Measurements from ENCODE around the gene DVL1.

DVL1 gene

DNA sequence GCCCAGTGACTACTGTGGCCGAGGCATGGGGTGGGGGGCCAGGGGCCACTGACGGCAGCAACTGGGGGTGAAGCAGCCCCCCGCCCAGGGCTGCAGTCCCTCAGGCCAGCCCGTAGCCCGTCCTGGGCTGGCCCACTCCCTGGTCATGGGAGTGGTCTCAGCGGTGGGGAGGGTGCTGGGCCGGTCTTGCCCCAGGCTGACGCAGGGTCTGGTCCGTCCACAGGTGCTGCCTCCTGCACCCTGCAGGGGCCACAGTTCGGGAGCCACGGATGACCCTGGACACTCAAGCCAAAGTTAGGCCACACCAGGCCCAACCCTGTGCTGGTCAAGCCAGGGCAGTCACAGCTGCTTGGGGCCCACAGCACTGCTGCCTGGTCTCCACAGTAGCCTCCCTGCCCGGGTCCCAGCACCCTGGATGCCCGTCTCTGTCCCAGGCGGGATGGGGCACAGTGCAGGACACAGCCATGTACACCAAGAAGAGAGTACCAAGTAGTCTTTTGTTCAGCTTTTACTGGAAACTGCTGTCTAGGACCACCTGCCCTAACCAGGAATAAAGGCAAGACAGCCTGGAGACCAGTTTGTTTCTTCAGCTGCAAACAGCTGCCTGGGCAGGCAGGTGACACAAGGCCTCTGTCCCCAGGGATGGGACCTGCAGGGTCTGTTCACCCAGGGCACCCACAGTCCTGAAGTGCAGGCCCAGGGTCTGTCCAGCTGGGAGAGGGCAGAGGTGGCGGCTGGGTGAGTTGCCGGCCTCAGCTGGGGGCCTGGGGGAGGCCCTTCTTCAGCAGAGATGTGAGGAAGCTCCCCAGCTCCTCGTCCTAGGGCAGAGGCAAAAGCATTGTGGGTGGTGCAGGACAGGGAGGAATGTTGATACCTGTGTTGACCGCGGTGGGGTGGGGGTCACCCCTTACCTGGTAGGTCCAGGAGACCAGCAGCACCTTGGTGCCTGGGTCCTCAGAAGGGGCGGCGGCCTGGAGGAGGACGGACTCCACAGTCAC is 37.8 kb downstream of the DVL1 start:
- DNase-seq (ENCODE audit: low spot score), result no peak

DNA sequence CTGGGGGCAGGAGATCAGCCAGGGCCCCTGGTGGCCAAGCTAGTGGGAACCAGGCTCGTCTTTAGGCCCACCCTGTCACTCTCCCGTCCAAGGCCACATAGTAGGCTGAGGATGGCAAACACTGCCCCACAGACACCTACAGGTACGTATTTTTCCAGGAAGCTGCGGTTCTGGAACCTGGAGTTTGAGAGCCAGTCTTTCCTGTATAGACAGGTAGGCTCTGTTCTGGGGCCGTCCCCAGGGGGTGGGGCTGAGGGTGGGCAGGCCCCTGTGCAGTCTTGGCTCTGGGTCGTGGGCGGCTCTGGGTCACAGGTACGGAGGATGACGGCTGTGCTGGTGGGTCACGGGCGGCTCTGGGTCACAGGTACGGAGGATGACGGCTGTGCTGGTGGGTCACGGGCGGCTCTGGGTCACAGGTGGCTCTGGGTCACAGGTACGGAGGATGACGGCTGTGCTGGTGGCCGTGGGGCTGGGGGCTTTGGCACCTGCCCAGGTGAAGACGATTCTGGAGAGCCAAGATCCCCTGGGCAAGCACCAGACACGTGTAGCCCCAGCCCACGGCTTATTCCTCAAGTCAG is 38.7 kb downstream of the DVL1 start:
- DNase-seq (ENCODE audit: low spot score), result no peak

DNA sequence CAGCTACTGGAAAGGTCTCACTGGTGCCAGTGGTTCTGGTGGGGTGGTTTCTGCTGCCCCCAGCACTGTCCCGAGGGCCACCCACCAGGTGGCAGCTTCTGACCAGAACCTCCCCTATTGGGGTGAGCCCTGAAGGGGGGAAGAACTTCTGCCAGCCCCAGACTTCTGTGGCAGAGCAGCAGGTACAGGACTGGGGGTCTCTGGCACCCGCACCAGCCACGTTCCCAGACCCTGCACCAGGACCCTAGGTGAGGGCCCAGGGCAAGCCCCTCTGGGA is 39.2 kb downstream of the DVL1 start:
- no peak for DNase-seq (ENCODE audit: low spot score)

DNA sequence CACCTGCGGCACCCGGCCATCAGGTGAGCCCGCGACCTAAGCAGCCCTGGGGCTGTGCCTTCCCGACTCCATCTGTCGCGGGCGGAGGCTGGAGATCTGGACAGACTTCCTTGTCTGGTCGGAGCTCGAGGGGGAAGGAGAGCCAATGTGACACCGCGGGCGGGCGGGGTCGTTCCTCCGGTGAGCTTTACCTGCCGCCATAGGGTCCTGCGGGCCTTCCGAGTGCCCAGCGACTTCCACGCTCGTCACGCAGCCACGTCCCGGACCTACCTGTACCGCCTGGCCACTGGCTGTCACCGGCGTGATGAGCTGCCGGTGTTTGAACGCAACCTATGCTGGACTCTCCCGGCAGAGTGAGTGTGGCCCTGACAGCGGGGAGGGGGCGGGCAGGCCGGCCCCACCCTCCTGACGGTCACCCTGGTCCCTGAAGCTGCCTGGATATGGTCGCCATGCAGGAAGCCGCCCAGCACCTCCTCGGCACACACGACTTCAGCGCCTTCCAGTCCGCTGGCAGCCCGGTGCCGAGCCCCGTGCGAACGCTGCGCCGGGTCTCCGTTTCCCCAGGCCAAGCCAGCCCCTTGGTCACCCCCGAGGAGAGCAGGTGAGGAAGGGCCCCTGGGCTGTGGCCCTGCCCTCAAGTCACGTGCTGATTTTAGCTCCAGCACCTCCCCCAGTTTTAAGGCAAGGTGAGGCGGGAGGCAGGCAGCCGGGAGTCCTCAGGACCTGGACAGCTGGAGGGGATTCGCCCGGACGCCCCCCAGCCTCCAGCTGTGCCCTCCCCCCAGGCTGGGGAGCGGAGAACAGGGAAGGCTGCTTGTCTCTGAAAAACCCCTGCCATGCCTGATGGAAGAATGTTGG is 39.7 kb downstream of the DVL1 start:
- no peak for DNase-seq (ENCODE audit: low spot score)

DNA sequence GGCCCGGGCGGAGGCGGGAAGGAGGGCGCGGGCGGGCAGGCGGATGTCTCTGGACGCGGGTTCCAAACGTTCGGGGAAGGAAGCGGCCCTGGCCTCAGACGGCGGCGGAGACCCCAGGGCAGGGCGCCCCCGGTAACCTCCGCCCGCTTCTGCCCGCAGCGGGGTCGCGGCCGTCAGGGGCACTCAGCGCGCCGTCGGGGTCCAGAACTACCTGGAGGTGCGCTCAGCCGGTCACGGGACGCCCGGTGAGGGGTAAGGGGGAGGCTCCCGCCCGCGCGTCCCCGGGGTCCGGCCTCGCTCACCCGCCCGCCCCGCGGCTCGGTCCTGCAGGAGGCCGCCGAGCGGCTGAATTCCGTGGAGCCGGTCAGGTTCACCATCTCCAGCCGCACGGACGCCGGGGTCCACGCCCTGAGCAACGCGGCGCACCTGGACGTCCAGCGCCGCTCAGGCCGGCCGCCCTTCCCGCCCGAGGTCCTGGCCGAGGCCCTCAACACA is 40.4 kb downstream of the DVL1 start:
- no peak for DNase-seq (ENCODE audit: low spot score)

DNA sequence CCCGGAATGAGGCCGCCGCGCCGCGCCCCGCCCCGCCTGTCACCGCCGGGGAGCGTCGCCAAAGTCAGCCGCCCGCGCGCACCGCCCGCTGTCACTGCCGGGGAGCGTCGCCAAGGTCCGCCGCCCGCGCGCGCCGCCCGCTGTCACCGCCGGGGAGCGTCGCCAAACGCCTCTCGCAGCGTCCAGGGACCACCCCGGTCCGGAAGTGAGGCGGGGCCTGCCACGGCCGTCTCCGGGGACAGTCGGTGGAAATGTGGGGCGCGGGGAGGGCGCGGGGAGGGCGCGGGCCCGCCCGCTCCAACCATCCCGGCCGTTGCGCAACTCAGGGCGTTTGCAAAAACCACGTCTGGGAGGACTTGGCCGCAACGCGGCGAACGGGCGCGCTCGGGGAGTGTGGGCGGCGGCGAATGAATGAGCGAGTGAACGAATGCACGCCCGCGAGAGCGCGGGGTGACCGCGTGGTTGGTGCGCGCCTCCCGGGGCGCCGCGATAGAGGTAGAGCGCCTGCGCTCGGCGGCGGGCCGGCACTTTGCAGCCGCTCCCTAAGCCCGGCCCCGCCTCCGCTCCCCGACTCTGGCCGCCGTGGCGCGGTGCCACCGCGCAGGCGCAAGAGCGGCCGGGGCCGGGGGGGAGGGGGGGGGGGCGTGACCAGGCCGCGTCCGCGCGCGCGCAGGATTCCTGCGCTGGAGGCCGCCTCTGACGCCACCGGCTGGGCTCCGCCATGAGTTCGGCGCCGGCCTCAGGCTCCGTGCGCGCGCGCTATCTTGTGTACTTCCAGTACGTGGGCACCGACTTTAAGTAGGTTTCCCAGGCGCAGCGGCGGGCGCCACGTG is 41.1 kb downstream of the DVL1 start, which contains the start of the genes ACAP3 and PUSL1:
Gene ACAP3, minus strand, starts transcription at position 8 of the 833 bp plus-strand sequence. CDS start 115 bp downstream, outside the sequence.
Gene PUSL1, plus strand, starts transcription at position 675 of the 833 bp plus-strand sequence. Its CDS starts 47 bp downstream, at position 722.
- peak; percentile 92 for DNase-seq (ENCODE audit: low spot score)

DNA sequence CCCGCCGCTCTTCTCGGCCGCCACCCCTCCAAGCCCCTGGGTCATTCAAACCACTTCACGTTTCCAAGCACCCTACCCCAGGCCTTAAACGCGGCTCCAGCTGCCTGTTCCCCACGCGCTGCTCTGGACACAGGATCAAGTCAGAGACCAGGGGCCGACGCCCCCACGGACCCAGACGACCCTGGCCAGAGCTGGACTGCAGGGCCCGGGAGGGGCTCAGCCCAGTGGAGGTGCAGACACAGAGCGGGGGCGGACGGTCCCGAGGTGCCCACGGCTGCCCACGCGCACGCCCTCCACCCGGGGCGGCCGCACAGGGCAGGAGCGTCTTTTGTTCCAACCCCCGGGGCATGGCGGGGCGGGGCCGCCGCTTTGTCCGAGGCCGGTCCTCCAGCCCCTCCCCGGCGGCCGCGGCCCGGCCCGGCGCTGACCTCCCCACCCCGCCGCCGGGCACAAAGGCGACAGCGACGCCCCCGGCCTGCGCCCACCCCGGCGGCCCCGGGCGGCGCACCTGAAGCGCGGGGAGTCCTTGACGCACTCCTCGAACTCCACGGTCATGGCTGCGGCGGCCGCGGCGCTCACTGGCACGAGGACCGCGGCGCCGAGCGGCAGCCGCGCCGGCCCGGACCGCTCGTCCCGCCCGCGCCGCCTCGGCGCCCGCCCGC is 41.8 kb downstream of the DVL1 start:
- DNase-seq (ENCODE audit: low spot score), result no peak

DNA sequence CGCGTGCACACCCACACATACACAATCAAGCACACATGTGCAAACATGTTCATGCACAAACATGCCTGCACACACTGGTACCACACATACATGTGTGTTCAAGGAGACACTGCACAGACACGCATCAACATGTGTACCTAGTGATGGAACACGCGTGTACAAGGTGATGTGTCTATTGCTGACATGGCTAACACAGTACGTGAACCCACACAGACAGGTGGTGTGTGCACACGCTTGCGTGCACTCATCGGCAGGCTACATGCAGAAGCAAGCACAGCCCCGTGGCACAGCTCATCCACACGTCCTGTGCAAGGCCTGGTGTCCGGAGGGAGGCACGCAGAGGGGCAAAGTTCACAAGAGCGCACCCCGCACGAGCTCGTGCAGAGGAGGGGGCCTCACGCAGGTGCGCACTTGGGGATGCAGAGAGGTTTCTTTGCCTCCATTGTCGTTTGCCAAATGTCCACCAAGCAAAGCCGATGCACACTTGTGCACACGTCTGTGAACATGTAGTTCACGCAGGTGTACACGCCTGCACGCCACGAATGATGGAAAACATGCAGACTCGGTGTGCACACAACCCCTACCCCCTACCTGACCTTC is 42.5 kb downstream of the DVL1 start:
- peak; percentile 57 for DNase-seq (ENCODE audit: low spot score)

DNA sequence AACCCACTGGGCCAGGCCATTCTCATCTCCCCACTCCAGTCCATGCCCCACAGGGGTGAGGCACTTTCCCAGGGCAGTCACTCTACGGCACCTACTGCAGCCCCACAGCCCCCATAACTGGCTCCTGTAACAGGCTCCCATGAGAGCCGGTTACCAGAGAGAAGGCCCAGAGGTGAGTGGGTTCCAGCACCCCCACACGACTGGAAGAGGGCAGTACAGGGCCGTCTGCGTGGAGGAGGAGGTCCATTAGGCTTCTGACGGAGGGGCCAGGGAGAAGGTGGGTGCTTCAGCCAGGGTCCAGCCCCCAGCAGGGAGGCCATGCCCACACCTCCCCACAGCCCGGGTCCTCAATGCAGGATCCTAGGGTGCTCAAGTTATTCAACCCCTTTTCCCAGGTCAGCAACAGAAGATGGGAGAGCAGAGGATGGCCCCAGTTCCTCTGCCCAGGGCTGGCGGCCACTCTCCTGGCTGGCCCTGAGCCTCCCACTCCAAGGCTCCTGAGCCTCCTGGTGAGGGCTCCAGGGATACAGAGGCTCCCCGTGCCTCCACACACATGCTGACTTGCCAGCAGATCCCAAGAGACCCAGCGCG is 43.1 kb downstream of the DVL1 start:
- DNase-seq (ENCODE audit: low spot score), result no peak

DNA sequence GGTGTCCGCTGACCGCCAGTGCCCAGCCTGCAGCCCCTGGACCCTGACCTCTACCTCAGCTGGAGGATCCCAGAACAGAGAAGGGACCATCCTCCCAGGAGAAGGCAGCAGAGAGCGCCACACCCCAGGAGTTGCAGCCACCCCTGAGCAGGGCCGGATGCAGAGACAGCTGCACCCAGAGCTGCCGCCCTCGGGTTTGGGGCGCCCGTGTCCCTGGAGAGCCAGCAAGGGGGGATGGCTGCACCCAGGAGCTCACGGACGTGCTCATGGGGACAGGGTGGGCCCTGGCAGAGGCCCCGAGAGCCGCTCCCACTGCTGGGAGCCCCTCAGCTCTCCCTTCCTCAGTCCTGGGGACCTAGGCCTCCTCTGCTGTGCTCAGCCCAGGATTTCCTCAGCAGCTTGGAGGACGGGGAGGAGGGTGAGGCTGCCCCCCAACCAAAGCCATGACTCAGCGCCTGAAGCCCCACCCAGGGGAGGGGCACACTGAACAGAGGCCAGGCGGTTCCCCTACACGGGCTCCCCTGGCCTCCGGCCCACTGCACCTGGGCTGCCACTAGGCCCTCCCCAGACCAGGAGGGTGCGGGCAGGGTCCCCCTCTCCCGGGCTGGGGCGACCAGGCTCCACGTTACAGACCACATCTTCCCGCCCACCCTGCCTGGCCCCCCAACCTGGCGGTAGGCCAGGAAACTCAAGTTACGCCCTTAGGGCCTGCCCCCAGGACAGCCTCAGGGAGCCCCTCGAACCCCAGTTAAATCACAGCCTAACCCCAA is 43.7 kb downstream of the DVL1 start:
- DNase-seq (ENCODE audit: low spot score), result no peak

DNA sequence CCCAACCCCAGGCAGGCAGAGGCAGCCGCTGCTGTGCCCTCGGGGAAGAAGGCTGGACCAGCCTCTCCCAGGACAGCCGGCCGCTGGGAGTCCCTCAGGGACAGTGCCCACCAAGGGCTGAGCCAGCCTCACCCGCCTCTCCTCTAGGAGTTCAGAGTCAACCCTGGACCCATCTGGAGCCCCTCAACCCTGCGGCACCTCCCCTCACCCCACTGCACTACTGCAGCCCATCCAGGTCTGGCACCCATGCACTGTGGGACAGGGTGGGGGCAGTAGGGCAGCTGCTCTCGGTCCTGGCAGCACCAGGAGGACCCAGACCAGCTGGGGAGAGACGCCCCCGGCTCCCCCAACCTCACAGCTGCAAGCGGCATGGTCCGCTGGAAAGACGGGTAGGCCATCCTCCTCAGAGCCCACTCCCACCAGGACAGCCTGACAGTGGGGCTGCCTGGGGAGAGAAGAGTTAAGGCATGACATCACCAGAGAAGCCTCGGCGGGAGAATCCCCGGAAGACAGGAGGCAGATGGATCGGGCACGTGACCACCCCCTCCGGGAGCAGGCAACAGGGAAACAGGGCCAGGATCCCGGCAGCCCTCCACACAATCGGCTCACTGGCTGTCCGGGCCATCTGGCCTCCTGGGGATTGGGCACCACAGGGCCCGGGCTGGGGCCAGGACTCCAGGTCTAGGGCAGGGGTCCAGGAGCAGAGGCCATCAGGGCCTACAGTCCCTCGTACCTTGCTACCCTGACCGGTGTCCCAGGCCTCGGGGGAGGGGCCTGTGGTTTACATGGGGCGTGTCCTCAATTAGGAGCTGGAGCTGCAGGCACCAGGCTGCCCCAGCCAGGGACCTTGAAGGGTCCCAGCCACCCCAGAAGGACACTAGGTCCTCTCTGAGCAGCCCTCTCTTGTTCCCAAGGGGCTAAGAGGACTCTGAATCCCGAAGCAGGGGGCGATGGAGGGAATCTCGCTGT is 44.6 kb downstream of the DVL1 start:
- DNase-seq (ENCODE audit: low spot score), result peak; percentile 96

DNA sequence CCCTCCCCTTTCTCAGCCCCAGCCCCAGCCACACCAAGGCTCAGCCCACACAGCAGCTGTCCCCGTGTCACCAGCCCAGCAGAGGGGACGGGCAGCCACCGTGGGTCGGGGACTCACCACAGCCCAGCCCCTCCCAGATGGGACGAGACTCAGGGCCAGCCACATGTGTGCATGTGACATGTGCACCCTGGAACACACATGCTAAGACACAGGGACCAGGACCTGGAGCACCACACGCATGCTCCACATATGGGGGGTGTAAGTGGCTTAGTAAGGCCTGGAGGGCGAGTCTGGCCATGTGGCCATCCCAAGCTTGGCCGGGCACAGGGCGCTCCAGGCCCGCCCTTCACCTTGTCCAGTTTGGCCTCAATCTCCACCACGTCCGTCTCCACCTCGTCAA is 45.5 kb downstream of the DVL1 start:
- no peak for DNase-seq (ENCODE audit: low spot score)

DNA sequence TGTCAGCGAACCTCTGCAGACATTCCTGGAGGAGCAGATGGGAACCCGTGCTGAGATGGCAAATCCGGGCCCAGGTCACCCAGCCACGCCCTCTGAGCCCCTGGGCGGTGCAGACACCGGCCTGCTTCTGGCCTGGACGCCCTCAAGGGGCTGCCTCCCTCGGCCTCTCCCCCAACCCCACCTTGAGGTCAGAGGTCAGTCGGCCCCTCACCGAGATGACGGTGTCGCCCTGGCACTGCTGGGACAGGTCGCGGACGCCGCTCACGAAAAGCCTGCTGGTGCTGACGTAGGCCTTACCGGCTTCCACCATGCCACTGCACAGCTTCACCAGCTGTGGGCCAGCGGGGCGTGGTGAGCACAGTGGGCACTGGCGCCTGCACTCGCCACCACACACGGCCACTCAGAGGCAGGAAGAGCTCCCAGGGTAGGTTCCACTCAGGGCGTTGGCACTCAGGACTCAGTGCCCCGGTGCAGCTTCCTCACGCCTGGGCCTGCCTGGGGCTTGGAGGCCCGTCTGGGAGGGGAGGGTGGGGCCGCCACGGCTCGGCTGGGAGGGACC is 46.2 kb downstream of the DVL1 start:
- DNase-seq (ENCODE audit: low spot score), result no peak

DNA sequence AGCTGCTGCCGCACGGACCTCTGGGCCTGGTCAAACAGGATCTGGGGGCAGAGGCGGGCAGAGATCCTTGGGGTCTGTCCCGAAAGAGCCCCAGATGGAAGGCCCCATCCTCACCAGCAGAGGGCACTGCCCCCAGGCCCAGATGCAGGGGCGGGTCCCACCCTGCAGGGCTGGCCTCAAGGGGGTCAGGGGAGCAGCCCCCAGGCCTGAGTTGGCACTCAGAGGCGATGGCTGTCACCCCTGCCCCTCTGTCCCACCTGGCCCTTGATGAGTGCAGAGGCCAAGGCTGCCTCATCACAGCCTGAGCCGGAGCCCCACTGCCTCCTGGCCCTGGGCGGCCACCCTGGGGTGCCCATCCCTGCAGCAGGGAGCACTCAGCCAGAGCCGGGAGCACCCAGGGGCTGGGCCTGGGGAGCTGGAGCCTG is 47.2 kb downstream of the DVL1 start:
- no peak for DNase-seq (ENCODE audit: low spot score)

DNA sequence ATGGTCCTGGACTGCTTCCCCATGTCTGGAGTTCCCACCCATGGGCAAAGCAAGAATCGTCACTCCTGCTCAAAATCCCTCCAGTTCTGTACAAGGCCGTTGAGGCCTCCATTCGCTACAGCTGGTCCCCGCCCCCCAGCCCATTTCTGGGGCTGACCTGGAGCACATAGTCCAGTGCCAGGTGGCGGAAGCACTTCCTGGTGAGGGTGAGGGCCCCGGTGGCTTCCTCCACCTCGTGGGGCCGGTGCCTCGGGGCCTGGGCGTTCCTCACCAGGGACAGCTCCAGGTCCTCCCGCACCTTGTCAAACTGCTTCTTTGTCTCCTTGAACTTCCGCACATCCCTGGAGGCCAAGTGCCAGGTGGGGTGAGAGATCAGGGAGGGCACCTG is 48.9 kb downstream of the DVL1 start:
- DNase-seq (ENCODE audit: low spot score), result no peak

DNA sequence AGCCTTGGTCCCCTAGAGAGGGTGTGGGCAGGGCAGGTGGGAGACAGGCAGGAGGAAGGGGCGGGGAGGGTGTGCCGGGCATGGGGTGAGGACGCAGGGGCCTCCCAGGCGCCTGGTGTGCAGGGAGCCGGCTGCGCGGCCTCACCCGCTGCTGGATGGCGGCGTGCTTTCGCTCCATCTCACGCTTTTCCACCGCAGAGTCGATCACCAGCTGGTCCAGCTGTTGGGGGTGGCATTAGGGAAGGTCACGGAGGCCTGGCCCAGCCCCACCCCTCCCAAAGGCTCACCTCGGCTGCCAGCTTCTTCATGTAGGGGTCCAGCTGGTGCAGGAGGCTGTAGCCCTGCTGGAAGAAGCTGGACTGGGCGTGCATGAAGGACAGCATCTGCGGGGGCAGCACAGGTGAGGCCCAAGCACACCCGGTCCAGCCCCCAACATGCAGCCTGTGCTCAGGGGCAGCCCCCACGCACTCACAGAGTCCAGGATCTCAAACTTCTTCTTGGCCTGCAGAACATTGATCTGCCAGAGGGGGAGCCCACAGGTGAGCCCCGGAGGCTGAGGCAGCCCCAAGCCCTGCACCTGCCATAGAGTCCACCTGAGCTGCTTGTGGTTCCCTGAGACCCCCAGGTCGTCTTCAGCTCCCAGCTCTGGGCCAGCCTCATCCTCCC is 49.4 kb downstream of the DVL1 start:
- DNase-seq (ENCODE audit: low spot score), result no peak
